GM12878 (cell line): ENCODE results near the gene CLASP1. TPM values are rescaled to one million over a fixed set of nuclear protein-coding genes. Genes with fewer than 3 reads are reported as not detected.

Experiments used
- ATAC-seq: fragments of 200-7000 bp; cut with Tn5 transposase; 3 replicates; pipeline ENCODE4 v1.9.1; 2020; ENCODE audit warnings: mild to moderate bottlenecking, moderate library complexity
- BruUV-seq: library from RNA; stranded (reverse); fragments of 400-500 nt; replicated peaks from 2 replicates; lab custom pipeline; 2021; lab: Mats Ljungman, UMichigan
- CTCF ChIA-PET: fragments of 300-600 bp; sonication (Branson Sonifier 250); formaldehyde crosslinking; extraction: SDS; loops from one replicate; lab custom pipeline; 2021; ENCODE audit warnings: inconsistent platforms; lab: Yijun Ruan, JAX
- POLR2A ChIA-PET: fragments of 350-600 bp; formaldehyde crosslinking; extraction: SDS; loops from one replicate; lab custom pipeline; 2021; ENCODE audit warnings: inconsistent platforms; lab: Charles Lee
- RAD21 ChIA-PET: fragments of 300-600 bp; sonication (Branson Sonifier 250); formaldehyde crosslinking; loops from one replicate; lab custom pipeline; 2023; ENCODE audit warnings: antibody characterized with exemption; ENCODE audit not compliant: unreplicated experiment; lab: Charles Lee
- SMC1A ChIA-PET: fragments of 300-600 bp; sonication (Branson Sonifier 250); formaldehyde crosslinking; loops from one replicate; lab custom pipeline; 2023; ENCODE audit not compliant: unreplicated experiment, uncharacterized antibody; lab: Charles Lee
- DNase-seq: peaks from one replicate; pipeline ENCODE4 v3.0.0-alpha.2; 2011; ENCODE audit warnings: low read depth, low spot score
- FAIRE-seq: peaks from 3 replicates; lab custom pipeline; 2011; peaks lifted over from hg19 to GRCh38; lab: Jason Lieb, UNC
- H2AFZ ChIP-seq: 2 replicates; pipeline ENCODE4 v1.6.0; 2011; ENCODE audit warnings: low read depth, low read length, control low read depth; ENCODE audit not compliant: control insufficient read depth
- H3K27ac ChIP-seq: 2 replicates; pipeline ENCODE4 v1.5.1; 2011; ENCODE audit warnings: control low read depth; ENCODE audit not compliant: control insufficient read depth, insufficient read depth
- H3K27me3 ChIP-seq, 2 experiments: replicated peaks in 1 of 2; 2 replicates each; pipeline versions ENCODE4 v1.6.0 to v1.6.1; 2011; ENCODE audit warnings: low read length in 1 of 2; ENCODE audit not compliant: control insufficient read depth in 2 of 2, insufficient read depth in 2 of 2
- H3K36me3 ChIP-seq, 2 experiments: 2 replicates each; pipeline ENCODE4 v1.5.1; 2011; ENCODE audit warnings: low read length in 1 of 2; ENCODE audit not compliant: control insufficient read depth in 2 of 2, insufficient read depth in 2 of 2
- H3K4me1 ChIP-seq: 2 replicates; pipeline ENCODE4 v1.6.1; 2011; ENCODE audit warnings: mild to moderate bottlenecking, low read length, moderate library complexity, mixed read lengths; ENCODE audit not compliant: control insufficient read depth, insufficient read depth
- H3K4me2 ChIP-seq: 2 replicates; pipeline ENCODE4 v1.6.0; 2011; ENCODE audit warnings: control low read depth; ENCODE audit not compliant: control insufficient read depth, insufficient read depth
- H3K4me3 ChIP-seq: fragments of 200-600 bp; sonication (generic); 2 replicates; pipeline ENCODE4 v1.5.1; 2016
- H3K79me2 ChIP-seq: 2 replicates; pipeline ENCODE4 v1.6.0; 2011; ENCODE audit warnings: low read length; ENCODE audit not compliant: control insufficient read depth, insufficient read depth
- H3K9ac ChIP-seq: 2 replicates; pipeline ENCODE4 v1.8.0; 2011; ENCODE audit warnings: low read length, control low read depth, mixed read lengths; ENCODE audit not compliant: control insufficient read depth, insufficient read depth
- H3K9me3 ChIP-seq: replicated peaks from 3 replicates; pipeline ENCODE4 v1.5.1; 2011; ENCODE audit warnings: mild to moderate bottlenecking, low read length; ENCODE audit not compliant: control insufficient read depth, insufficient read depth
- H4K20me1 ChIP-seq: 2 replicates; pipeline ENCODE4 v1.6.0; 2011; ENCODE audit not compliant: control insufficient read depth, insufficient read depth
- CHD1 ChIP-seq: IDR thresholded peaks from 2 replicates; pipeline ENCODE4 v1.6.1; 2012; ENCODE audit warnings: low read depth, low read length, improper control_type of control experiment
- DPF2 ChIP-seq: fragments of 450-650 bp; IDR thresholded peaks from 2 replicates; pipeline ENCODE4 v1.6.1; 2017; ENCODE audit warnings: mild to moderate bottlenecking
- FOS ChIP-seq: IDR thresholded peaks from 3 replicates; pipeline ENCODE4 v1.6.1; 2011; ENCODE audit warnings: borderline replicate concordance; ENCODE audit not compliant: insufficient read length; ENCODE audit errors: extremely low read depth
- GABPA ChIP-seq: IDR thresholded peaks from 2 replicates; pipeline ENCODE4 v1.6.1; 2014; ENCODE audit warnings: antibody characterized with exemption, low read depth, mild to moderate bottlenecking, inconsistent platforms
- GATAD2B ChIP-seq: fragments of 450-650 bp; conservative IDR thresholded peaks from 2 replicates; pipeline ENCODE4 v1.6.1; 2017; ENCODE audit warnings: low read depth, mild to moderate bottlenecking, moderate library complexity
- NBN ChIP-seq: fragments of 450-650 bp; IDR thresholded peaks from 2 replicates; pipeline ENCODE4 v1.6.1; 2016
- PAX5 ChIP-seq: IDR thresholded peaks from 2 replicates; pipeline ENCODE4 v1.6.1; 2011; ENCODE audit warnings: low read depth, low read length, borderline replicate concordance
- RELA ChIP-seq: fragments of 450-650 bp; IDR thresholded peaks from 2 replicates; pipeline ENCODE4 v1.8.0; 2014; ENCODE audit warnings: borderline replicate concordance; ENCODE audit not compliant: partially characterized antibody
- SMAD5 ChIP-seq: IDR thresholded peaks from 2 replicates; pipeline ENCODE4 v1.6.1; 2016; ENCODE audit warnings: antibody characterized with exemption, low read depth
- SUZ12 ChIP-seq: fragments of 200-600 bp; sonication (generic); IDR thresholded peaks from one replicate; pipeline ENCODE4 v1.6.1; 2018; ENCODE audit warnings: antibody characterized with exemption, mild to moderate bottlenecking; ENCODE audit not compliant: unreplicated experiment
- TCF3 ChIP-seq: IDR thresholded peaks from 2 replicates; pipeline ENCODE4 v1.6.1; 2012; ENCODE audit warnings: low read depth, mild to moderate bottlenecking, low read length, borderline replicate concordance; ENCODE audit not compliant: insufficient read depth
- WGBS: methylation state at CpG from one replicate; pipeline ENCODE4 v1.1.6; 2016; ENCODE audit warnings: low lambda C conversion rate; ENCODE audit not compliant: insufficient replicate concordance, insufficient coverage; ENCODE audit errors: missing lambda C conversion rate; 5-methylcytosine and 5-hydroxymethylcytosine counted together
- in situ Hi-C: fragments of 300-500 bp; cut with MboI; formaldehyde crosslinking; loops from 9 replicates; pipeline ENCODE4 v1.14.3; 2018; ENCODE audit warnings: mixed read lengths
- intact Hi-C: fragments of 100-400 bp; cut with micrococcal nuclease; formaldehyde crosslinking; loops from one replicate; pipeline ENCODE4 v1.14.2; 2022; ENCODE audit not compliant: unreplicated experiment
- polyA plus RNA-seq, 11 experiments: library from polyadenylated mRNA; depleted of rRNA in 4 of 11; unstranded in 6 of 11; stranded (reverse) in 5 of 11; fragments of >200 nt; fragmentation: Nextera tagmentation in 4 of 11; fragmentation: Illumina TruSeq in 1 of 11; extraction: Ambion mirVana in 4 of 11; extraction: Trizol in 1 of 11; gene quantifications; 1 replicate in 1 of 11; 2 replicates in 10 of 11; pipeline versions ENCODE4 v1.2.1 to v1.2.3, GENCODE V29; 2011 to 2016; ENCODE audit warnings: inconsistent platforms in 2 of 11, missing spikeins in 2 of 11, low read depth in 1 of 11
- total RNA-seq, 4 experiments: library from RNA; depleted of rRNA in 3 of 4; stranded (reverse); fragments of >200 nt in 3 of 4; fragmentation: Illumina TruSeq in 1 of 4; extraction: Trizol in 1 of 4; gene quantifications; 2 replicates each; pipeline versions ENCODE4 v1.2.1 to v1.2.3, GENCODE V29; 2013 to 2021
- TF ChIP-seq, protein P1 (sequence below): fragments of 150-350 bp; IDR thresholded peaks from 2 replicates; pipeline ENCODE4 v1.6.1; 2016; ENCODE audit warnings: low read depth, low read length
- TF ChIP-seq, protein P2 (sequence below): IDR thresholded peaks from 2 replicates; pipeline ENCODE4 v1.6.1; 2012; ENCODE audit warnings: improper control_type of control experiment, low read depth, low read length; ENCODE audit not compliant: insufficient replicate concordance
- TF ChIP-seq, protein P3 (sequence below): IDR thresholded peaks from 2 replicates; pipeline ENCODE4 v1.6.1; 2011; ENCODE audit warnings: mild to moderate bottlenecking, low read depth, low read length, moderate library complexity; ENCODE audit not compliant: insufficient replicate concordance
- TF ChIP-seq, protein P4 (sequence below): IDR thresholded peaks from 2 replicates; pipeline ENCODE4 v1.6.1; 2011; ENCODE audit warnings: borderline replicate concordance, low read depth, mild to moderate bottlenecking, moderate library complexity, mixed read lengths, low read length; ENCODE audit not compliant: insufficient read depth; ENCODE audit errors: extremely low read length

CLASP1 gene
- total and polyA plus RNA-seq, 10 of the 15 experiments (the other 5 are each of a cell fraction or from before 2014, with no cell fraction given): 1.4 to 62.4 (median 32.9) TPM

DNA sequence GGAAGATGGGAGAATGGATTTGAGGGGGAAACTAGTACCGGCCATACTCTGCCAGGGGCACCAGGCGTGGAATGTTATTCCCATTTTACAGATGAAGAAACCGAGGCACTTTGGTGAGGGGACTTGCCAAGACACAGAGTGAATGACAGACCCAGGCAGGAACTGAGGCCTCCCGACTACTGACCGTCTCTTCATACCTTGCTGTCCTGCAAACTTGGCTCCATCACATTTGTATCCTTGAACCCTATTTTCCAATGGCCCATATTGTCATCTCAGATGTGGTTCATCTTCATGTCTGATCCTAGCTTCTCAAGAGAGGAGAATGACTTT lies 358.0 kb downstream of the CLASP1 start:
- ATAC-seq: no peak
- DNase-seq: no peak
- H2AFZ ChIP-seq: no peak overlapping the region
- BruUV-seq: no TSS peak
- H3K4me3 ChIP-seq: no peak overlapping the region
- peaks cover 0 to 2% of the 10 kb centered on the region in 2 experiments; a peak in 1 of 4 replicates for H3K27me3 ChIP-seq
- intact Hi-C loops (no loop called here), in situ Hi-C loops (no loop called here)
- no peak overlapping the region for H3K27ac ChIP-seq
- POLR2A ChIA-PET: no interaction called here
- H3K9me3 ChIP-seq: no peaks in the 10 kb centered on the region; the same call in 2 of the 3 replicates
- H3K4me1 ChIP-seq: no peaks in the 10 kb centered on the region
- SMC1A ChIA-PET: no interaction called here
- RAD21 ChIA-PET: no interaction called here
- no peaks in the 10 kb centered on the region for H3K79me2 ChIP-seq
- no peak for FAIRE-seq
- H3K36me3 ChIP-seq: no peaks in the 10 kb centered on the region
- 48% methylated on average over 5 of the region's 5 CpGs for WGBS
- H3K4me2 ChIP-seq: no peak overlapping the region
- no peak overlapping the region for H3K9ac ChIP-seq
- no peaks in the 10 kb centered on the region for H4K20me1 ChIP-seq
- CTCF ChIA-PET: no interaction called here
- no peak for TF ChIP-seq FOS
- TF ChIP-seq GABPA: no peak
- TF ChIP-seq TCF3: no peak
- TF ChIP-seq, protein P1, sequence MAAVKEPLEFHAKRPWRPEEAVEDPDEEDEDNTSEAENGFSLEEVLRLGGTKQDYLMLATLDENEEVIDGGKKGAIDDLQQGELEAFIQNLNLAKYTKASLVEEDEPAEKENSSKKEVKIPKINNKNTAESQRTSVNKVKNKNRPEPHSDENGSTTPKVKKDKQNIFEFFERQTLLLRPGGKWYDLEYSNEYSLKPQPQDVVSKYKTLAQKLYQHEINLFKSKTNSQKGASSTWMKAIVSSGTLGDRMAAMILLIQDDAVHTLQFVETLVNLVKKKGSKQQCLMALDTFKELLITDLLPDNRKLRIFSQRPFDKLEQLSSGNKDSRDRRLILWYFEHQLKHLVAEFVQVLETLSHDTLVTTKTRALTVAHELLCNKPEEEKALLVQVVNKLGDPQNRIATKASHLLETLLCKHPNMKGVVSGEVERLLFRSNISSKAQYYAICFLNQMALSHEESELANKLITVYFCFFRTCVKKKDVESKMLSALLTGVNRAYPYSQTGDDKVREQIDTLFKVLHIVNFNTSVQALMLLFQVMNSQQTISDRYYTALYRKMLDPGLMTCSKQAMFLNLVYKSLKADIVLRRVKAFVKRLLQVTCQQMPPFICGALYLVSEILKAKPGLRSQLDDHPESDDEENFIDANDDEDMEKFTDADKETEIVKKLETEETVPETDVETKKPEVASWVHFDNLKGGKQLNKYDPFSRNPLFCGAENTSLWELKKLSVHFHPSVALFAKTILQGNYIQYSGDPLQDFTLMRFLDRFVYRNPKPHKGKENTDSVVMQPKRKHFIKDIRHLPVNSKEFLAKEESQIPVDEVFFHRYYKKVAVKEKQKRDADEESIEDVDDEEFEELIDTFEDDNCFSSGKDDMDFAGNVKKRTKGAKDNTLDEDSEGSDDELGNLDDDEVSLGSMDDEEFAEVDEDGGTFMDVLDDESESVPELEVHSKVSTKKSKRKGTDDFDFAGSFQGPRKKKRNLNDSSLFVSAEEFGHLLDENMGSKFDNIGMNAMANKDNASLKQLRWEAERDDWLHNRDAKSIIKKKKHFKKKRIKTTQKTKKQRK: no peak
- TF ChIP-seq GATAD2B: no peak
- TF ChIP-seq SUZ12: no peak
- TF ChIP-seq, protein P2, sequence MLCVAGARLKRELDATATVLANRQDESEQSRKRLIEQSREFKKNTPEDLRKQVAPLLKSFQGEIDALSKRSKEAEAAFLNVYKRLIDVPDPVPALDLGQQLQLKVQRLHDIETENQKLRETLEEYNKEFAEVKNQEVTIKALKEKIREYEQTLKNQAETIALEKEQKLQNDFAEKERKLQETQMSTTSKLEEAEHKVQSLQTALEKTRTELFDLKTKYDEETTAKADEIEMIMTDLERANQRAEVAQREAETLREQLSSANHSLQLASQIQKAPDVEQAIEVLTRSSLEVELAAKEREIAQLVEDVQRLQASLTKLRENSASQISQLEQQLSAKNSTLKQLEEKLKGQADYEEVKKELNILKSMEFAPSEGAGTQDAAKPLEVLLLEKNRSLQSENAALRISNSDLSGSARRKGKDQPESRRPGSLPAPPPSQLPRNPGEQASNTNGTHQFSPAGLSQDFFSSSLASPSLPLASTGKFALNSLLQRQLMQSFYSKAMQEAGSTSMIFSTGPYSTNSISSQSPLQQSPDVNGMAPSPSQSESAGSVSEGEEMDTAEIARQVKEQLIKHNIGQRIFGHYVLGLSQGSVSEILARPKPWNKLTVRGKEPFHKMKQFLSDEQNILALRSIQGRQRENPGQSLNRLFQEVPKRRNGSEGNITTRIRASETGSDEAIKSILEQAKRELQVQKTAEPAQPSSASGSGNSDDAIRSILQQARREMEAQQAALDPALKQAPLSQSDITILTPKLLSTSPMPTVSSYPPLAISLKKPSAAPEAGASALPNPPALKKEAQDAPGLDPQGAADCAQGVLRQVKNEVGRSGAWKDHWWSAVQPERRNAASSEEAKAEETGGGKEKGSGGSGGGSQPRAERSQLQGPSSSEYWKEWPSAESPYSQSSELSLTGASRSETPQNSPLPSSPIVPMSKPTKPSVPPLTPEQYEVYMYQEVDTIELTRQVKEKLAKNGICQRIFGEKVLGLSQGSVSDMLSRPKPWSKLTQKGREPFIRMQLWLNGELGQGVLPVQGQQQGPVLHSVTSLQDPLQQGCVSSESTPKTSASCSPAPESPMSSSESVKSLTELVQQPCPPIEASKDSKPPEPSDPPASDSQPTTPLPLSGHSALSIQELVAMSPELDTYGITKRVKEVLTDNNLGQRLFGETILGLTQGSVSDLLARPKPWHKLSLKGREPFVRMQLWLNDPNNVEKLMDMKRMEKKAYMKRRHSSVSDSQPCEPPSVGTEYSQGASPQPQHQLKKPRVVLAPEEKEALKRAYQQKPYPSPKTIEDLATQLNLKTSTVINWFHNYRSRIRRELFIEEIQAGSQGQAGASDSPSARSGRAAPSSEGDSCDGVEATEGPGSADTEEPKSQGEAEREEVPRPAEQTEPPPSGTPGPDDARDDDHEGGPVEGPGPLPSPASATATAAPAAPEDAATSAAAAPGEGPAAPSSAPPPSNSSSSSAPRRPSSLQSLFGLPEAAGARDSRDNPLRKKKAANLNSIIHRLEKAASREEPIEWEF: no peak
- TF ChIP-seq, protein P3, sequence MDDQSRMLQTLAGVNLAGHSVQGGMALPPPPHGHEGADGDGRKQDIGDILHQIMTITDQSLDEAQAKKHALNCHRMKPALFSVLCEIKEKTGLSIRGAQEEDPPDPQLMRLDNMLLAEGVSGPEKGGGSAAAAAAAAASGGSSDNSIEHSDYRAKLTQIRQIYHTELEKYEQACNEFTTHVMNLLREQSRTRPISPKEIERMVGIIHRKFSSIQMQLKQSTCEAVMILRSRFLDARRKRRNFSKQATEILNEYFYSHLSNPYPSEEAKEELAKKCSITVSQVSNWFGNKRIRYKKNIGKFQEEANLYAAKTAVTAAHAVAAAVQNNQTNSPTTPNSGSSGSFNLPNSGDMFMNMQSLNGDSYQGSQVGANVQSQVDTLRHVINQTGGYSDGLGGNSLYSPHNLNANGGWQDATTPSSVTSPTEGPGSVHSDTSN: no peak
- no peak for TF ChIP-seq CHD1
- no peak for TF ChIP-seq PAX5
- no peak for TF ChIP-seq RELA
- TF ChIP-seq, protein P4, sequence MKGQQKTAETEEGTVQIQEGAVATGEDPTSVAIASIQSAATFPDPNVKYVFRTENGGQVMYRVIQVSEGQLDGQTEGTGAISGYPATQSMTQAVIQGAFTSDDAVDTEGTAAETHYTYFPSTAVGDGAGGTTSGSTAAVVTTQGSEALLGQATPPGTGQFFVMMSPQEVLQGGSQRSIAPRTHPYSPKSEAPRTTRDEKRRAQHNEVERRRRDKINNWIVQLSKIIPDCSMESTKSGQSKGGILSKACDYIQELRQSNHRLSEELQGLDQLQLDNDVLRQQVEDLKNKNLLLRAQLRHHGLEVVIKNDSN: no peak
- no peak for TF ChIP-seq DPF2
- no peak for TF ChIP-seq SMAD5
- no peak for TF ChIP-seq NBN
